AG09309 (cell line): ENCODE results near the gene MBD3L2B.

Experiments used
- DNase-seq: peaks from one replicate; pipeline ENCODE4 v3.0.0-alpha.2; 2010; ENCODE audit warnings: low read depth
- H3K4me3 ChIP-seq: 2 replicates; pipeline ENCODE4 v1.5.1; 2011; ENCODE audit warnings: mild to moderate bottlenecking, low read depth, low read length, moderate library complexity; ENCODE audit not compliant: control insufficient read depth
- CTCF ChIP-seq: IDR thresholded peaks from 2 replicates; pipeline ENCODE4 v1.5.1; 2011; ENCODE audit warnings: mild to moderate bottlenecking, low read depth, low read length, inconsistent platforms; ENCODE audit not compliant: insufficient read depth, control insufficient read depth; ENCODE audit errors: missing control alignments

The MBD3L2B gene

GRCh38 chr19:6988257-6988656 lies 33.0 kb downstream of the MBD3L2B start:
- TF ChIP-seq CTCF: no peak
- H3K4me3 ChIP-seq: no peak overlapping the region
- DNase-seq: no peak

- DNase-seq: no peak
- no peak overlapping the region for H3K4me3 ChIP-seq
- no peak for TF ChIP-seq CTCF
These were observed 33.4 kb downstream of the MBD3L2B start for GRCh38 chr19:6987850-6988249.

GRCh38 chr19:6983448-6983847 lies 37.8 kb downstream of the MBD3L2B start:
- no peak overlapping the region for H3K4me3 ChIP-seq
- no peak for DNase-seq
- TF ChIP-seq CTCF: no peak

GRCh38 chr19:6979399-6979798 lies 41.8 kb downstream of the MBD3L2B start:
- no peak for DNase-seq
- no peak for TF ChIP-seq CTCF
- no peak overlapping the region for H3K4me3 ChIP-seq

- H3K4me3 ChIP-seq: no peak overlapping the region
- no peak for TF ChIP-seq CTCF
- no peak for DNase-seq
These were observed 45.0 kb downstream of the MBD3L2B start for GRCh38 chr19:6976197-6976596.

GRCh38 chr19:6971366-6971765 lies 49.9 kb downstream of the MBD3L2B start:
- TF ChIP-seq CTCF: no peak
- DNase-seq: no peak
- H3K4me3 ChIP-seq: no peak overlapping the region

GRCh38 chr19:6970443-6970842 lies 50.8 kb downstream of the MBD3L2B start:
- DNase-seq: no peak
- no peak overlapping the region for H3K4me3 ChIP-seq
- no peak for TF ChIP-seq CTCF
